H9 (cell line): ENCODE data around the gene THSD4. TPM values are rescaled to one million over a fixed set of nuclear protein-coding genes. Genes with fewer than 3 reads are reported as not detected.
A peak's percentile ranks its signal among the peaks of the same experiment; 100 is the strongest.

Experiments used
- DNase-seq: peaks from one replicate; pipeline ENCODE4 v3.0.0-alpha.2; 2017
- H2AFZ ChIP-seq: one replicate; pipeline ENCODE4 v1.6.1; 2013; ENCODE audit warnings: mild to moderate bottlenecking, low read length, control low read depth, moderate library complexity
- H2AK5ac ChIP-seq: 2 replicates; pipeline ENCODE4 v1.6.1; 2013; ENCODE audit warnings: low read length, control low read depth, mixed read lengths; ENCODE audit not compliant: insufficient read length
- H2BK120ac ChIP-seq: one replicate; pipeline ENCODE4 v1.6.1; 2013; ENCODE audit warnings: low read depth, mild to moderate bottlenecking, low read length, control low read depth, inconsistent platforms; ENCODE audit not compliant: poor library complexity, severe bottlenecking
- H2BK12ac ChIP-seq: 2 replicates; pipeline ENCODE4 v1.6.1; 2013; ENCODE audit warnings: low read length, control low read depth, mixed read lengths, low read depth; ENCODE audit not compliant: insufficient read length
- H2BK15ac ChIP-seq: 2 replicates; pipeline ENCODE4 v1.6.1; 2013; ENCODE audit warnings: low read depth, low read length, control low read depth
- H2BK20ac ChIP-seq: one replicate; pipeline ENCODE4 v1.6.1; 2013; ENCODE audit warnings: low read depth, mild to moderate bottlenecking, low read length, control low read depth, inconsistent platforms; ENCODE audit not compliant: poor library complexity, severe bottlenecking
- H2BK5ac ChIP-seq: 2 replicates; pipeline ENCODE4 v1.6.1; 2013; ENCODE audit warnings: low read length, control low read depth, mixed read lengths; ENCODE audit not compliant: insufficient read length
- H3K14ac ChIP-seq: 2 replicates; pipeline ENCODE4 v1.6.1; 2013; ENCODE audit warnings: low read length, control low read depth; ENCODE audit not compliant: insufficient read depth
- H3K18ac ChIP-seq: 2 replicates; pipeline ENCODE4 v1.6.1; 2013; ENCODE audit warnings: low read depth, mild to moderate bottlenecking, mixed read lengths, low read length, control low read depth; ENCODE audit not compliant: insufficient read length
- H3K23ac ChIP-seq: 2 replicates; pipeline ENCODE4 v1.6.1; 2013; ENCODE audit warnings: low read length, control low read depth, mixed read lengths, low read depth; ENCODE audit not compliant: insufficient read length
- H3K23me2 ChIP-seq: 2 replicates; pipeline ENCODE4 v1.6.1; 2013; ENCODE audit warnings: low read depth, mild to moderate bottlenecking, mixed read lengths, low read length, control low read depth; ENCODE audit not compliant: insufficient read length, poor library complexity, severe bottlenecking
- H3K27ac ChIP-seq: 2 replicates; pipeline ENCODE4 v1.5.1; 2013; ENCODE audit warnings: low read length, control low read depth, mixed read lengths, low read depth; ENCODE audit not compliant: insufficient read length
- H3K27me3 ChIP-seq: 2 replicates; pipeline ENCODE4 v1.6.1; 2013; ENCODE audit warnings: low read length, control low read depth, inconsistent platforms; ENCODE audit not compliant: insufficient read depth
- H3K4ac ChIP-seq: 2 replicates; pipeline ENCODE4 v1.6.1; 2013; ENCODE audit warnings: low read depth, mild to moderate bottlenecking, control low read depth, inconsistent platforms, low read length, moderate library complexity
- H3K4me1 ChIP-seq: 2 replicates; pipeline ENCODE4 v1.6.1; 2013; ENCODE audit warnings: low read length, control low read depth, inconsistent platforms; ENCODE audit not compliant: insufficient read depth
- H3K4me2 ChIP-seq: 2 replicates; pipeline ENCODE4 v1.6.1; 2013; ENCODE audit warnings: low read length, control low read depth, mixed read lengths; ENCODE audit not compliant: insufficient read length, insufficient read depth
- H3K56ac ChIP-seq: 2 replicates; pipeline ENCODE4 v1.6.1; 2013; ENCODE audit warnings: low read depth, mild to moderate bottlenecking, mixed read lengths, low read length, control low read depth; ENCODE audit not compliant: insufficient read length
- H3K79me1 ChIP-seq: 2 replicates; pipeline ENCODE4 v1.6.1; 2013; ENCODE audit warnings: low read depth, mild to moderate bottlenecking, moderate library complexity, low read length, control low read depth, inconsistent platforms; ENCODE audit not compliant: insufficient read depth, poor library complexity, severe bottlenecking
- H3K79me2 ChIP-seq: 2 replicates; pipeline ENCODE4 v1.6.1; 2013; ENCODE audit warnings: low read length, control low read depth, inconsistent platforms; ENCODE audit not compliant: insufficient read depth
- H3K9ac ChIP-seq: 2 replicates; pipeline ENCODE4 v1.6.1; 2013; ENCODE audit warnings: low read length, control low read depth, mixed read lengths; ENCODE audit not compliant: insufficient read length; ENCODE audit errors: extremely low read depth
- H3K9me3 ChIP-seq: one replicate; pipeline ENCODE4 v1.6.1; 2013; ENCODE audit warnings: low read depth, low read length, inconsistent platforms; ENCODE audit not compliant: control insufficient read depth
- H3T11ph ChIP-seq: one replicate; pipeline ENCODE4 v1.6.1; 2013; ENCODE audit warnings: mild to moderate bottlenecking, low read length, control low read depth, inconsistent platforms
- H4K20me1 ChIP-seq: one replicate; pipeline ENCODE4 v1.6.1; 2013; ENCODE audit not compliant: control insufficient read depth, insufficient read length, insufficient read depth
- H4K5ac ChIP-seq: 2 replicates; pipeline ENCODE4 v1.6.1; 2013; ENCODE audit warnings: low read depth, mild to moderate bottlenecking, mixed read lengths, low read length, control low read depth; ENCODE audit not compliant: insufficient read length
- H4K8ac ChIP-seq: replicated peaks from 2 replicates; pipeline ENCODE4 v1.6.1; 2013; ENCODE audit warnings: low read length, control low read depth, mixed read lengths, low read depth; ENCODE audit not compliant: insufficient read length
- H4K91ac ChIP-seq: 2 replicates; pipeline ENCODE4 v1.6.1; 2013; ENCODE audit warnings: low read depth, mild to moderate bottlenecking, moderate library complexity, mixed read lengths, low read length, control low read depth; ENCODE audit not compliant: insufficient read length
- H3K27ac Mint-ChIP-seq, 3 experiments: 2 replicates in 2 of 3; 3 replicates in 1 of 3; pipeline ENCODE4 v1.8.0; 2020 to 2021; ENCODE audit warnings: mixed read lengths in 3 of 3, mild to moderate bottlenecking in 1 of 3, moderate library complexity in 1 of 3
- H3K27me3 Mint-ChIP-seq: 2 replicates; pipeline ENCODE4 v1.8.0; 2021; ENCODE audit warnings: low read depth, mild to moderate bottlenecking, moderate library complexity, mixed read lengths
- H3K36me3 Mint-ChIP-seq, 3 experiments: 2 replicates in 2 of 3; 3 replicates in 1 of 3; pipeline ENCODE4 v1.8.0; 2020 to 2021; ENCODE audit warnings: low read depth in 3 of 3, mixed read lengths in 3 of 3; ENCODE audit not compliant: insufficient read depth in 1 of 3
- H3K4me1 Mint-ChIP-seq, 2 experiments: 2 replicates each; pipeline ENCODE4 v1.8.0; 2020; ENCODE audit warnings: mixed read lengths in 2 of 2
- H3K4me3 Mint-ChIP-seq, 2 experiments: 2 replicates in 1 of 2; 3 replicates in 1 of 2; pipeline ENCODE4 v1.8.0; 2020 to 2021; ENCODE audit warnings: mild to moderate bottlenecking in 2 of 2, mixed read lengths in 2 of 2, moderate library complexity in 1 of 2
- H3K9me3 Mint-ChIP-seq, 2 experiments: 2 replicates in 1 of 2; 3 replicates in 1 of 2; pipeline ENCODE4 v1.8.0; 2020; ENCODE audit warnings: mild to moderate bottlenecking in 2 of 2, mixed read lengths in 2 of 2, moderate library complexity in 1 of 2
- WGBS: extraction: QIAGEN DNeasy Blood & Tissue Kit; methylation state at CpG from one replicate; pipeline ENCODE4 v1.1.7; 2013; ENCODE audit warnings: missing lambda C conversion rate, low lambda C conversion rate, mixed read lengths; ENCODE audit not compliant: insufficient read length; ENCODE audit errors: extremely low coverage; 5-methylcytosine and 5-hydroxymethylcytosine counted together
- total RNA-seq: library from RNA; stranded (reverse); gene quantifications from 2 replicates; pipeline ENCODE4 v1.2.1, GENCODE V29; 2021
- TF ChIP-seq, protein P1 (sequence below): fragments of 200-600 bp; sonication (generic); conservative IDR thresholded peaks from 3 replicates; pipeline ENCODE4 v1.8.0; 2021; ENCODE audit warnings: antibody characterized with exemption, mild to moderate bottlenecking

The THSD4 gene
- total RNA-seq, 1 experiment from 2014 or later, result 5.5 TPM

DNA sequence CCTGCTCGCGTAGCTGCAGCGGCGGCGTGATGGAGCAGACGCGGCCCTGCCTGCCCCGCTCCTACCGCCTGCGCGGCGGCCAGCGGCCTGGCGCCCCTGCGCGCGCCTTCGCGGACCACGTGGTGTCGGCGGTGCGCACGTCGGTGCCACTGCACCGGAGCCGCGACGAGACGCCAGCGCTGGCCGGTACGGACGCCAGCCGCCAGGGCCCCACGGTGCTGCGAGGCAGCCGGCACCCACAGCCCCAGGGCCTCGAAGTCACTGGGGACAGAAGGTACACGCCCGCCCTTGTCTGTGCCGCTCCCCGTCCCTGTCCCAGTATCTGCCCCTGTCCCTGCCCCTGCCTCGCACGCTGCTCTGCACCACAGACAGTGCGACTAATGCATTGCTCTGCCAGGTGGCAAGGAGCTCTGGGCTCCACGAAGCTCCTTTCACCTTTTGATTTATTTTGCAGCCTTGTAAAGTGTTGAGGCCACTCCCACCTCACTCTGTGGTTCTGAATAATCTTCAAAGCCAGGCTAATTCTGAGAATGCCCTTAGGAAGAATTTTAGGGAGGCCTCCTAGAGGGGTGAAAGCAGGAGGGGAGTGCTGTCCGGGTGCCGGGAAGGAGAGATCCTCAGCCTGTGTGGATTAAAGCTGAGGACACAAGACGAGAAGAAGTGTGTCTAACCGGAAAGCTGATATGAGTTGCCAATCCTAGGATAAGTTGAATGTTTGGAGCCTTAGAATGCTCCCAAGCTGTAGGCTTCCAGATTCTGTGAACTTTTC, 100.0 kb downstream of the THSD4 start:
- H3K18ac ChIP-seq, result no peak overlapping the region
- H4K5ac ChIP-seq, result no peak overlapping the region
- DNase-seq, result peak; percentile 65
- H2AFZ ChIP-seq, result no peak overlapping the region
- H3K23me2 ChIP-seq, result no peaks in the 10 kb centered on the region
- H4K91ac ChIP-seq, result no peak overlapping the region
- no peaks in the 10 kb centered on the region for H4K20me1 ChIP-seq
- no peaks in the 10 kb centered on the region for H3K27me3 ChIP-seq
- H2BK5ac ChIP-seq, result no peak overlapping the region
- H2AK5ac ChIP-seq, result no peak overlapping the region
- no peak overlapping the region for H2BK120ac ChIP-seq
- H3K36me3 Mint-ChIP-seq, result peaks cover 0 to 3% (median 0%) of the 10 kb centered on the region in 3 experiments; a peak in 2 of 7 replicates
- H3K27ac ChIP-seq, result no peak overlapping the region
- H3K9me3 ChIP-seq, result no peaks in the 10 kb centered on the region
- no peak overlapping the region; a peak in 1 of 7 replicates for H3K27ac Mint-ChIP-seq
- no peak overlapping the region for H3T11ph ChIP-seq
- H3K79me1 ChIP-seq, result no peaks in the 10 kb centered on the region
- no peak overlapping the region for H2BK12ac ChIP-seq
- no CpG with 5 or more reads among the region's 51 CpGs for WGBS
- H2BK20ac ChIP-seq, result no peak overlapping the region
- TF ChIP-seq, protein P1, sequence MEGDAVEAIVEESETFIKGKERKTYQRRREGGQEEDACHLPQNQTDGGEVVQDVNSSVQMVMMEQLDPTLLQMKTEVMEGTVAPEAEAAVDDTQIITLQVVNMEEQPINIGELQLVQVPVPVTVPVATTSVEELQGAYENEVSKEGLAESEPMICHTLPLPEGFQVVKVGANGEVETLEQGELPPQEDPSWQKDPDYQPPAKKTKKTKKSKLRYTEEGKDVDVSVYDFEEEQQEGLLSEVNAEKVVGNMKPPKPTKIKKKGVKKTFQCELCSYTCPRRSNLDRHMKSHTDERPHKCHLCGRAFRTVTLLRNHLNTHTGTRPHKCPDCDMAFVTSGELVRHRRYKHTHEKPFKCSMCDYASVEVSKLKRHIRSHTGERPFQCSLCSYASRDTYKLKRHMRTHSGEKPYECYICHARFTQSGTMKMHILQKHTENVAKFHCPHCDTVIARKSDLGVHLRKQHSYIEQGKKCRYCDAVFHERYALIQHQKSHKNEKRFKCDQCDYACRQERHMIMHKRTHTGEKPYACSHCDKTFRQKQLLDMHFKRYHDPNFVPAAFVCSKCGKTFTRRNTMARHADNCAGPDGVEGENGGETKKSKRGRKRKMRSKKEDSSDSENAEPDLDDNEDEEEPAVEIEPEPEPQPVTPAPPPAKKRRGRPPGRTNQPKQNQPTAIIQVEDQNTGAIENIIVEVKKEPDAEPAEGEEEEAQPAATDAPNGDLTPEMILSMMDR, result no peak
- no peaks in the 10 kb centered on the region for H3K27me3 Mint-ChIP-seq
- H3K14ac ChIP-seq, result no peak overlapping the region
- H2BK15ac ChIP-seq, result no peak overlapping the region
- H3K4me1 Mint-ChIP-seq, result peaks cover 10 to 11% of the 10 kb centered on the region in 2 experiments
- no peaks in the 10 kb centered on the region; a peak in 1 of 5 replicates for H3K9me3 Mint-ChIP-seq
- H3K9ac ChIP-seq, result no peak overlapping the region
- H3K23ac ChIP-seq, result no peak overlapping the region
- H3K4me1 ChIP-seq, result no peaks in the 10 kb centered on the region
- H3K79me2 ChIP-seq, result no peaks in the 10 kb centered on the region
- H3K56ac ChIP-seq, result no peak overlapping the region
- H3K4ac ChIP-seq, result no peak overlapping the region
- H3K4me2 ChIP-seq, result no peak overlapping the region
- no peak overlapping the region for H3K4me3 Mint-ChIP-seq
- H4K8ac ChIP-seq, result no peak overlapping the region
